HG02943 (cell line): ENCODE data around the gene GATAD2A.

ENCODE experiments used
- ATAC-seq: cut with Tn5 transposase; IDR thresholded peaks from one replicate; pipeline ENCODE4 v1.9.1; 2021; ENCODE audit warnings: mild to moderate bottlenecking, low read depth, moderate library complexity; ENCODE audit not compliant: unreplicated experiment

The GATAD2A gene

DNA sequence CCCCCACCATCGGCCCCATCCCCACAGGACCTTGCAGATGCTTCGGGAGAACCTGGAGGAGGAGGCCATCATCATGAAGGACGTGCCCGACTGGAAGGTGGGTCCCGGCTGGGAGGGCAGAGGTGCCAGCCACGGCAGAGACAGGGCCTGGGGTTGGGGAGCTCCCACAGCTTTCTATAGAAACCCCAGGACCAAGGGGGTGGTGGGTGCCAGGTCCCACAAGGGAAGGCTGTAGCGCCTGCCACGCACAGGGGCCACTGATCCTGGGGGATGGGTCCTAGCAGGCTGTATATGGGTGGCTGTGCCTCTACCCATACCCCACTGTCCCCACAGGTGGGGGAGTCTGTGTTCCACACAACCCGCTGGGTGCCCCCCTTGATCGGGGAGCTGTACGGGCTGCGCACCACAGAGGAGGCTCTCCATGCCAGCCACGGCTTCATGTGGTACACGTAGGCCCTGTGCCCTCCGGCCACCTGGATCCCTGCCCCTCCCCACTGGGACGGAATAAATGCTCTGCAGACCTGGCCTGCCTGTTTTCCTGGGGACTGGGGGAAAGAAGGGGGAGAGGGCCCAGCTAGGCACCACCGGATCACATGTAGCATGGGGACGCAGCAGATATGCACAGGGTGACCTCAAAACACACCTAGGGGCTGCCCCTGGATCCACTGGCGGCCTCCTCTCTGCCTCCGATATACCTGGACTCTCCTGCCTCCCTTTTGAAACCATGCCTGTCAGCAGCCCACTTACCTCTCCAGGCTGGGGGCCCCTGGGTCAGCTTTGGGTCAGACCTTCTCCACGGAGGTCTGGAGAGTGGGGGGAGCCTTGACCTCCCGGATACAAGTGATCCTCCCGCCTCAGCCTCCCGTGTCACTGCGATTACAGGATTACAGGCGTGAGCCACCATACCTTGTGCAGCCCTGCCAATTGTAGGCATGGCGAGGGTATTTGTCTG lies 122.5 kb downstream of the GATAD2A start:
- no peak for ATAC-seq

DNA sequence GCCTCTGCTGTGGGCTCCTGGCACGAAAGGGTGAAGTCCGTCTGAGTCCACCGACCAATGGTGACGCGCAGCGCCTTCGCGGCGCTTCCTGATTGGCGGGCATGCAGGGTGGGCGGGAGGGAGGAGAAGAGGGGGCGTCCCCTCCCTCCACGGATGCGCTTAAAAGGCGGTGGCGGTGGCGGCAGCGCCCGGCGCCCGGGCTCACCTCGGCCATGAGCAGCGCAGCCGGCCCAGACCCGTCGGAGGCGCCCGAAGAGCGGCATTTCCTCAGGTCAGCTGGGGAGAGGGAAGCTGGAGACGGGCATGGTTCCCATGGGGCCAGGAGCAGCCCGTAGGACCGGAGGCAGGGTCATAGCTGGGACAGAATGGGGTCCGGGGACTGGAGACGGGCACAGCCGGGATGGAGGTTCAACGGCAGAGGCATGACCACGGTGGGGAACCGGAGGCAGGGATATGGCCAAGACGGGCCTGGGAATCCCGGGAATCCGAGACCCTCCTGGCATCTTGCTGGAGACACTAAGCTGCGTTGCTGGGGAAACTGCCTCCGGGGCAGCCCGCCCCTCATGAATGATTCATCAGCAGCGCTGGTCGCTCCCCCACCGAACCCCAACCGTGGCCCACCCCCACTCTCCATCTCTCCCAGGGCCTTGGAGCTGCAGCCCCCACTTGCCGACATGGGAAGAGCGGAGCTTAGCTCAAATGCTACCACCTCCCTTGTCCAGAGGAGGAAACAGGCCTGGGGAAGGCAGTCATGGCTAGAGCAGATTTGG lies 123.4 kb downstream of the GATAD2A start, which contains the start of gene YJEFN3:
Gene YJEFN3 (plus strand): TSS at position 191 of the 770 bp plus-strand sequence. CDS start 22 bp downstream, at position 213.
- no peak for ATAC-seq

DNA sequence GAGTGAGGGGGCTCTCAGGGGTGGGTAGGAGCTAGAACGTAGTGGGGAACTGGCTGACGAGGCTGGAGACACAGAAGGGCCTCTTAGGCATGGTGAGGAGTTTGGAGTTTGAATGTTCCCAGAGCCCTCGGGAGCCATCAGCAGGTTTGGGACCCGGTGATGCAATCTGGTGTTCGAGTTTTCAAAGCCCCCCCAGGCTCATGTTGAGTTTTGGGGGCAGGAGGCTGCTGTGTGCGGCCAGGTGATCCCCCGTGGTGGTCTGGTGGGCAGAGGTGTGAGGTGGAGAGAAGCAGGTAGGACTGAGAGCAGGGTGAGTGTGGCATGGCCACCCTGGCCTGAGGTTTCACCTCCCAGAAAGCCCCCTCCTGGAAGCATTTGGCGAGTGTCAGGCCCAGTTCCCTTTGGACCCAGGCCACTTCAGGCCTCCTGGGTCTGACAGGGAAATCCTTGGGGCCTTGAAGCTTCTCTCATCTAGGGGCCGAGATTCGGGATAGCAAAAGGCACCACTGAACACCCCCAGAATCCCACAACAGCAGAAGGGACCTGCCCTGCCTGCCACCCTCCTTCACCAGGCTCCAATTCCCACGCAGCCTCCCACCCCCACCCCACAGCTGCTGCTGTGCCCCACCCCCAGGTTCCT lies 124.4 kb downstream of the GATAD2A start:
- no peak for ATAC-seq

DNA sequence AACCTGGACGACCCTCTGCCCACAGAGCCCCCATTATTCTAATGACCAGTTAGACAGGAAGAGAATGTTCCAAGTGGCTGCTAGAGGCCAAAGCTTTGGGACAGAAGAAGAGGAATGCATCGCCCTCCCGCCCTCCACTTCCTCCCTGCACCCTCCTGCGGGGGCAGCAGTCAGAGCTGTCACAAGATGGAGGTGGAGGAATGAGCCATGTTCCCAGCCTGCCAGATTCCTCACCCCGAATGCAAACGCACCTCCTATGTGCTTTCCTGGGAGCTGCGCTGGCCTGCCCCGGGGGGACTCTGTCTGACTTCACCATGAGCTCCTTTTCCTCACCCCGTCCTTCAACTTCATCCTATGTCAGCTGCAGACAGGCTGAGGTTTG lies 124.9 kb downstream of the GATAD2A start:
- no peak for ATAC-seq

DNA sequence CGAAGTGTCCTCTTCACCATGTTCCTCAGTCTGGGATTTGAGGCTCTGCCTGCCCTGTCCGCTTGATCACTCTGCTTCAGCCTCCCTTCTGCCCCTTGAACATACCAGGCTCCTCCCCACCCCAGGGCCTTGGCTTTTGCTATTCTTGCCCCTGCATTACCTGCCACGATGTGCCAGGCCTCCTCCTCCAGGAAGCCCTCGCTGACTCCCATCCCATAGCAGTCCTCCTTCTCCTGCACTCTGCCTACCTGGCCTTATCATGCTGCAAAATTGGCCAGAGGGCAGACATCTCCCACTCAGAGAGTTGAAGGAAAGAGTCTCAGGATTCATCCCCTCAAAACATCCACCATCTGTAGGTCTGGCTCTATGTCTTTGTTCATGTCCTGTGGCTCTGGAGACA lies 125.4 kb downstream of the GATAD2A start:
- no peak for ATAC-seq

DNA sequence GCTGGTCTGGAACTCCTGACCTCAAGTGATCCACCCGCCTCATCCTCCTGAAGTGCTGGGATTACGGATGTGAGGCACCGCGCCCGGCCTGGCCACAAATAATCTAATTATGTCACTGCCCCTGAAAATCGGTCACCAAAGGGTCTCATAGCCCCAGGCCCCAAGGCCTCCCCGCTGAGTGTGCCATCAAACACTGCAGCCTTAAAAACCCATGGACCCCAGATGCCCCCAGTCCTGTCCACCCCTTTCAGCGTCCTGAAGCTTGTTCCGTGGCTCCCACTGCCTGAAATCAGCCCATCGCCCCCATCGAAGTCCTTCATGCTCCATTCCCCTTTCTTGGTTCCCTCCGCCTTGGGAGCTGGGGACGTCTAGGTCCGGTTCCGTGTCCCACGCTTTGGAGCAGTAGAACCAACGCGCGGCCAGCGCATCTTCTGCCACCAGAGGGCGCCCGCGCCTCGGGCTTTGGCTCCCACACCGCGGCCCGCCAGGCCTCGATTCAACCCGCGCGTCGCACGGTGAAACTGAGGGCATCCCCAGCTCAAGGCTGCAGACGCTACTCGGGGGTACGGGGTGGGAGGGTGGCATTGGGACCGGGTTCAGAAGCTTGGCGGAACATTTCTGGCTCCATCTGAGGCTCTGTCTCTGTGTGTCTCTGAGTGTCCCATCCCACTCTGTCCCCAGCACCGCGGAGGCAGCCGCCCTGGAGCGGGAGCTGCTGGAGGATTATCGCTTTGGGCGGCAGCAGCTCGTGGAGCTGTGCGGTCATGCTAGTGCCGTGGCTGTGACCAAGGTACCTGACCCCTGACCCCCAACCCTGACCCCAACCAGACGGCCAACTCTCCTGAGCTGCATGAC lies 126.7 kb downstream of the GATAD2A start:
- ATAC-seq = no peak

DNA sequence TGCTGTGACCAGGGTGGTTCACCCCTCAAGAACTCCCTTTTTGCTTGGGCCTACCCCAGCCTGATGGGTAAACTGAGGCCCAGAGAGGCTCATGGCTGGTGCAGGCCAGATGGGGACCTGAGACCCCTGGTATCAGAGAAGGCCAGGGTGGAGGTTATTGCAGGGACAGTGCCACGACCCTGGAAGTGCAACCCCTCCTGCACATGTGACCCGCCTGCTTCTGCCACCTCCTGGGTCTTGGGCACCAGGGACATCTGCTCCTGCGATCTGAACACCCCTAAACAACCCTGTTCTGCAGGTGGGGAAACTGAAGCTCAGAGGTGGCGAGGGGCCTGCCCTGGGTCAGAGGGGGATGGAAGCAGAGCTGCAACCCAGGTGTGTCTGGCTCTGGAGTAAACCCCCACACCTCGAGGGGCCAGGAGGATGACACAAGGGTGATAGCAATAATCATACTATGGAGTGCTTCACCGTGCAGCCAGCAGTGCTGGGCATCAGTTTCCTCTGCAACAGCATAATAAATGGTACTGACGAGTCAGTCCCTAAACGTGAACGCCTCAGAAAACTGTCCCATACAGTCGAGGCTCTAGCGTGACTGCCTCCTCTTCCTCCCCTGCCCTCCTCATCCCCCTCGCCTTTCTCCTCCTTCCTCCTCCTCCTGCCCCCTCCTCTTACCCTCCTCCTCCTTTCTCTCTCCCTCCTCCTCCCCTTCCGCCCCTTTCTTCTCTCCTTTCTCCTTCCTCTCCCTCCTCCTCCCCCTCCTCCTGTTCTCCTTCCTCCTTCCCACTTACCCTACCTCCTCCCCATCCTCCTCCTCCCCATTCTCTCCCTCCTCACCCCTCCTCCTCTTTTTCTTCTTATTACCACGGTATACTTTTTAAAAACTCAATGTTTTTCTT lies 127.6 kb downstream of the GATAD2A start:
- no peak for ATAC-seq

DNA sequence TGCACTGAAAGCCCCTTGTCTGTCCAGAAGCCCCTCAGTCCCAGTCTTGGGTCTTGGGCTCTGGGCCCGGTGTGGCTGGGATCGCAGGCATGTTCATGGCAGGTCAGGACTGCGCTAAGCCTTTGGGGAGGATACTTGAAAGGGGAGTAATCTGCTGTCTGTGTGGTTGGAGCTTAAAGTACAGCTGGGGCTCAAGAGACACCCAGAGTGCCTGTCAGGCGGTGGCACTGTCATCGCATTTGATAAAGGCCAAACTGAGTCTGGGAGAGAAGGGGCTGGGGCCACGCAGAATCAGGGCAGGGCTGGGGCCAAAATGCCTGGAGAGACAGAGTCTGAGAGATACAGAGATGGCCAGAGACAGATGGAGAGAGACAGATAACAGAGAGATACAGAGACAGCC lies 128.4 kb downstream of the GATAD2A start:
- ATAC-seq = no peak

DNA sequence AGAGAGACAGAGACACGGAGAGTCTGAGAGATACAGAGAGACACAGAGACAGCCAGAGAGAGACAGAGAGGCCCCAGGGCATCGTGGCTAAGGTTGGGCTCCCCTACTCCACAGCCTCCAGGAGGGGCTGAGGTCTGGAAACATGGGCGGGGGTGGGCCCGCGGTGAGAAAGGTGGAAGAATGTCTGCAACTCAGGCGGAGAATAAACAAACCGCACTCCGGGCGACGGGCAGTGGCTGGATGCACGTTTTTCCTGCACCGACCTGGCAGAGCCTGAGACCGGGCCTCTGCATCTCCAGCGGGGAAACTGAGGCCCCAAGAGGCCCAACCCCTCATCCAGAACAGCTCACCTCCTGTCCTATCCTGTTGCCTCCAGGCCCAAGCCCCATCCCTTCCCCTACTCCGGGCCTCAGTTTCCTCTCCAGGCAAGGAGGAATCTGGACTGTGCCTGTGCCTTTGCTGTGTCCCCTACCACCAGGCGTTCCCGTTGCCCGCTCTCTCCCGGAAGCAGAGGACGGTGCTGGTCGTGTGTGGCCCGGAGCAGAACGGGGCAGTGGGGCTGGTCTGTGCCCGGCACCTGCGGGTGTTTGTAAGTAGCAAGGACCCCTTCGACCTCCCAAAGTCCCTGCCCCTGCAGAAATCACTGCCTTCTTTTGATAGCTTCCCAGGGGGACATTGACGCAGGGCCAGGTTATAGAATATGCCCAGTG lies 129.2 kb downstream of the GATAD2A start:
- ATAC-seq = no peak

DNA sequence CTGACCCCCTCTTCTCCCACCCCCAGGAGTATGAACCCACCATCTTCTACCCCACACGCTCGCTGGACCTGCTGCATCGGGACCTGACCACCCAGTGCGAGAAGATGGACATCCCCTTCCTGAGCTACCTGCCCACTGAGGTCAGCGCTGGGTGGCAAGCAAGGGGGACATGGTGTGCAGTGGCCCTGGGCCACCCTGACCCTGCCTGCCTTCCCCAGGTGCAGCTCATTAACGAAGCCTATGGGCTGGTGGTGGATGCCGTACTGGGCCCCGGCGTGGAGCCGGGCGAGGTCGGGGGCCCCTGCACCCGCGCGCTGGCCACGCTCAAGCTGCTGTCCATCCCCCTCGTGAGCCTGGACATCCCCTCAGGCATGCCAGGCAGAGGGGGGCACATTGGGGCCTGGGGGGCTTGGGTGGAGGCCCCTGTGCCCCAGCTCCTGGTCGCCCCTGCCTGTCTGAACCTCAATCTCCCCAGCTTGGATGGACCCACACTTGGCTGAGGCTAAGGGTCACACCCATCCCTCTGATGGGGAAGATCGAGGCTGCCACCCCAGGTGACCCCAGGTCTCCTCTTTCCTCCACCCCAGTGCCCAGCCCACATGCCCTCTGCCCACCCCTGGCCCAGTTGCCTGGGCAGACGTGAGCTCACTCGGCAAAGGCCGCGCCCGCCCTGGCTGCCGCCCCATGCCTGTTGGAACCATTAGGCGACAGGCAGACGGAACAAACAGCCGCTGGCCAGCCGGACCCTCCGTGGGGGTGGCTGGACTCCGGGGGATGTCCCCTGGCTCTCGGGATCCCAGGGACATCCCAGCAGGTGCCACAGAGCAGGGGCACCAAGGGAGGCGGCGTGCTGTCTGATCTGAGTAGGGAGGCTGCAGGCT lies 130.1 kb downstream of the GATAD2A start:
- ATAC-seq = no peak

DNA sequence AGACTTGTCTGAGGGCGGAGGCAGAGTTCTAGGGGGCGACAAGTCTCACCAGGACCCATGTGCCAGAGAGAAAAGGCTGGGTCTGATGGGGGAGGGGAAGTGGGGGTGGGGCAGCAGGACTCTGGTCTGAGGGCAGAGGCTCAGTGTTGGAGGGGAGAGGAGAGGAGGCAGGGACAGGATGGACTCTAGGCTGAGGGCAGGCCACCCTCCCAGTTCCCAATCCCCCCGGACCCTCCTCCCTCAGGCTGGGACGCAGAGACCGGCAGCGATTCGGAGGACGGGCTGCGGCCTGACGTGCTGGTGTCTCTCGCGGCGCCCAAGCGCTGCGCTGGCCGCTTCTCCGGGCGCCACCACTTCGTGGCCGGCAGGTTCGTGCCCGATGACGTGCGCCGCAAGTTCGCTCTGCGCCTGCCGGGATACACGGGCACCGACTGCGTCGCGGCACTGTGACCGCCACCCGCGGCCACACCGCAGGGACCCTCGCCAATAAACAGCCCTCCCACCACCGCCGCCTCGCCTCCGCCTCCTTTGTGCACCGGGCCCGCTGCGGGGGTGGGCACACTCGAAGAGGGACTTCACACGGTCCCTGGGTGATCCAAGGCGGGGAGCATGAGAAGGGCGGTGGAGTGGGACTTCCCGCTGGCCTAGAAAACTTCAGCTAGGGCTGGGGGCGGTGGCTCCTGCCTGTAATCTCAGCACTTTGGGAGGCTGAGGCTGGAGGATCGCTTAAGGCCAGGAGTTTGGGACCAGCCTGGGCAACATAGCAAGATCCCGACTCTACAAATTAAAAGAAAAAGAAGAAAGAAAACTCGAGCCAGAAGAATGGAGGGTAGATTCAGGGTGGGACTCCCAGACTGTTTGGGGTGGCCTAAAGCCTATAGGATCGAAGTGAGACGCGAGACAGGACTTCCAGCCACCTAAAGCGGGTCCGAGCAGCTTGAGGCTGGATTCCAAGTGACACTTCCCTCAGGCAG lies 131.9 kb downstream of the GATAD2A start:
- ATAC-seq = no peak

DNA sequence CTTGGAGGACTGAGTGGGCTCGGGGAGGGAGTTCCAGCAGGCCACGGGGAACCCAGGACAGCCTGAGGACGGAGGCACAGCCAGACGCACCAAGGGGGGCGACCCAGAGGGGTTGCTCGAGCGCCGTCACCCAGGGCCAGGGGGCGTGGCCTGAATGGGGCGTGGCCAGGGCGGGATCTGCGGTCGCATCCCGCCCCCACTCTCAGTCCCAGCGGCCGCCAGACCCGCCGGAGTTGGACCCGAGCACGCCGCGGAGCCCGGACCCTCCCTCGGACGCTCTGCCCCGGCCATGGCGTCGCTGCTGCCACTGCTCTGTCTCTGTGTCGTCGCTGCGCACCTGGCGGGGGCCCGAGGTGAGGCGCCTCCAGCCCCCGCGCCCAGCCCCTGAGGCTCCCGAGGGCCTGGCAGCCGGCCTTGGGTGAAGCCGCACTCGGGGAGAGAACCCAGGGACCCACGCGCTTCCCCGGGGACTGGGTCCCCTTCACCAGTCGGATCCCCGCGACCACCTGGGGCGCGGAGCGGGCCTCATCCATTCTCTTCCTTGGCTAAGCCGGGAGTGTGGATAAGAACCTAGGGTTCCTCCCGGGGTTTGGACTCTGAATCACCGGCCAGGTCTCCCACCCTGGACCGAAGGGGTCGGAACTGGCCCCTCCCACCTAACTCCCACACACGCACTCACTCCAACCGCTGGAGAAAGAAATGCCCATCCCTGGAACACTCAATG lies 132.7 kb downstream of the GATAD2A start, which contains the start of gene CILP2:
Gene CILP2 (plus strand): TSS at position 205 of the 724 bp plus-strand sequence. CDS start 85 bp downstream, at position 290.
- no peak for ATAC-seq

DNA sequence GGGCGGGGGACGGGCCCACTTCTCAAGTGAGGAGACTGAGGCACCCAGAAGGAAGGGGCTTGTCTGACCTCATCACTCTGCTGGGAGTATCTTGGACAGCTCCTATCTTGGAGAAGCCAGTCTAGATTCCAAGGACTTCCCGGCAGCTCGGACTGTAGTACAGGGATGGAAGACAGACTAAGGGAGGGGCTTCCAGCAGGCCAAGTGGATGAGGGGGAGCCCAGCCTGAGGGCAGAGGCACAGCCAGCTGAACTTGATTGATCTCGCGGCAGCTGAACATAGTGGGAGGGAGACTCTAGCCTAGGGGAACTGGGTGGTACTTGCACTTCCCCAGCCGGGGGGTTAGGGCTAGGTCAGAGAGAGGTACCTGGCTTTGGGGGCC lies 133.3 kb downstream of the GATAD2A start:
- ATAC-seq = no peak

DNA sequence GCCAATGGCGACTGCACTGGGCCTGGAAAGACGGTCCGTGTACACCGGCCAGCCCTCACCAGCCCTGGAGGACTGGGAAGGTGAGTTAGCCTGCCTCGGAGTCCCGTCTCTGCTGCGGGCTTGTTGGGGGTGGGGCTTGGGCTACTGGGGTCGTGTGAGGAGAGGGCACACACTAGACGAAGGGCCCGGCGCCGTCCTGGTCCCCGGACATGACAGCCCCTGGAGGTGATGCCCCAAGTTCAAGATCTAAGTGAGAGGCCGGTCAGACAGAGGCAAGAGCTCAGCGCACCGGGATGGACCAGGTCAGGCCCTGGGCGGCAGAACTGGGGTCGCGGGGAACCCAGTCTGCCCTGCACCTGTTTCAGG lies 134.2 kb downstream of the GATAD2A start:
- no peak for ATAC-seq

DNA sequence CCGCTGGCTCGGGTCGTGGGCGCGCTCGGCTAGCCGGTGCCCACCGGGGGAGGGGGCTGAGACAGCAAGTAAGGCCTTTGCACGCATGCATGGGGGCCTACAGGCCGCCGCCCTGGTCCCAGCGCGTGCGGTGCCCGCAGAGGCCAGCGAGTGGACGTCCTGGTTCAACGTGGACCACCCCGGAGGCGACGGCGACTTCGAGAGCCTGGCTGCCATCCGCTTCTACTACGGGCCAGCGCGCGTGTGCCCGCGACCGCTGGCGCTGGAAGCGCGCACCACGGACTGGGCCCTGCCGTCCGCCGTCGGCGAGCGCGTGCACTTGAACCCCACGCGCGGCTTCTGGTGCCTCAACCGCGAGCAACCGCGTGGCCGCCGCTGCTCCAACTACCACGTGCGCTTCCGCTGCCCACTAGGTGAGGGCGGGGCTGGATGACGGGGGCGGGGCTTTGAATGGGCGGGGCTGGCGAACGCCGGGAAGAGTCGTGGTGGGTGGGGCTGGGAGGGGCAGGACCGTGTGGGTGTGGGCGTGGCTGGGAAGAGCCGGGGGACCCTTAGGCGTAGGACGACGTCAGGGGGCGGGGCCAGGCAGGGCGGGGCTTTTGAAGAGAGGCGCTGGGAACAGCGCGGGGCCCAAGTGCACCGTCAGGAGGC lies 134.7 kb downstream of the GATAD2A start:
- ATAC-seq = no peak
